Parathyroid adenoma (tissue), 2 donors: Measurements from ENCODE around the gene PTPN3.

Experiments
- H2AFZ ChIP-seq: fragments of 300-600 bp; sonication (generic); one replicate; pipeline ENCODE4 v1.7.0; 2017; ENCODE audit warnings: antibody characterized with exemption, mild to moderate bottlenecking
- H3K27ac ChIP-seq: fragments of 300-600 bp; sonication (generic); one replicate; pipeline ENCODE4 v1.7.0; 2017
- H3K27me3 ChIP-seq: fragments of 300-600 bp; sonication (generic); one replicate; pipeline ENCODE4 v1.7.0; 2017; ENCODE audit warnings: low read length; ENCODE audit not compliant: control insufficient read depth, insufficient read depth
- H3K36me3 ChIP-seq: fragments of 300-600 bp; sonication (generic); one replicate; pipeline ENCODE4 v1.7.0; 2017; ENCODE audit warnings: low read length; ENCODE audit not compliant: control insufficient read depth, insufficient read depth
- H3K4me1 ChIP-seq: fragments of 300-600 bp; sonication (generic); one replicate; pipeline ENCODE4 v1.7.0; 2017; ENCODE audit warnings: control low read depth
- H3K4me2 ChIP-seq: fragments of 300-600 bp; sonication (generic); one replicate; pipeline ENCODE4 v1.7.0; 2017; ENCODE audit warnings: low read length
- H3K4me3 ChIP-seq: fragments of 300-600 bp; sonication (generic); one replicate; pipeline ENCODE4 v1.7.0; 2017; ENCODE audit warnings: low read depth, low read length
- H3K79me2 ChIP-seq: fragments of 300-600 bp; sonication (generic); one replicate; pipeline ENCODE4 v1.7.0; 2017; ENCODE audit warnings: control low read depth
- H3K9ac ChIP-seq: fragments of 300-600 bp; sonication (generic); one replicate; pipeline ENCODE4 v1.7.0; 2017; ENCODE audit warnings: mild to moderate bottlenecking
- H3K9me3 ChIP-seq: fragments of 300-600 bp; sonication (generic); one replicate; pipeline ENCODE4 v1.7.0; 2017; ENCODE audit warnings: low read length; ENCODE audit not compliant: control insufficient read depth
- TF ChIP-seq, protein P1 (sequence below): fragments of 300-600 bp; sonication (generic); IDR thresholded peaks from one replicate; pipeline ENCODE4 v1.7.0; 2017; ENCODE audit warnings: antibody characterized with exemption, mild to moderate bottlenecking
- donor health status: primary hyperparathyroidism.

PTPN3 gene

DNA sequence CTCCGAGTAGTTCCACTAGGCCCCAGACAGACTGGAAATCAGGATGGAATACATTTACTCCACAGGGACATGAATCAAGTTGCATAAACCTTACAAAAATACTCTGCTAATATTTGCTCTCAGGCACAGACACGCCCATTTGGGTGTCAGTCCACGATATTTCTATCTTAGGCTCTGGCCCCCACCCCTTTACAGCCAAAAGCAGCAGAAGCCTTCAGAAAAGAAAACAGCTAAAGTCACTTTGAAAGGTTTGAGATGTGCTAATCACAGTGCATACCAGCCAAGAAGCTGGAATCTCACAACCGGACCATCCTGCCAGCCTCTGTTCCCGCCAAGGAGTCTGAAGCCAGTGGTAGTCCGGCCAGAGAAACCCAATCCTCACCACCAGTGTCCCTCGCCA, 22.6 kb downstream of the PTPN3 start:
- H3K9ac ChIP-seq, result no peak overlapping the region
- no peaks in the 10 kb centered on the region for H3K9me3 ChIP-seq
- no peak overlapping the region for H3K27ac ChIP-seq
- H3K4me2 ChIP-seq, result no peak overlapping the region
- H3K4me1 ChIP-seq, result peaks cover 3% of the 10 kb centered on the region
- no peak overlapping the region for H3K4me3 ChIP-seq
- no peaks in the 10 kb centered on the region for H3K36me3 ChIP-seq
- TF ChIP-seq, protein P1, sequence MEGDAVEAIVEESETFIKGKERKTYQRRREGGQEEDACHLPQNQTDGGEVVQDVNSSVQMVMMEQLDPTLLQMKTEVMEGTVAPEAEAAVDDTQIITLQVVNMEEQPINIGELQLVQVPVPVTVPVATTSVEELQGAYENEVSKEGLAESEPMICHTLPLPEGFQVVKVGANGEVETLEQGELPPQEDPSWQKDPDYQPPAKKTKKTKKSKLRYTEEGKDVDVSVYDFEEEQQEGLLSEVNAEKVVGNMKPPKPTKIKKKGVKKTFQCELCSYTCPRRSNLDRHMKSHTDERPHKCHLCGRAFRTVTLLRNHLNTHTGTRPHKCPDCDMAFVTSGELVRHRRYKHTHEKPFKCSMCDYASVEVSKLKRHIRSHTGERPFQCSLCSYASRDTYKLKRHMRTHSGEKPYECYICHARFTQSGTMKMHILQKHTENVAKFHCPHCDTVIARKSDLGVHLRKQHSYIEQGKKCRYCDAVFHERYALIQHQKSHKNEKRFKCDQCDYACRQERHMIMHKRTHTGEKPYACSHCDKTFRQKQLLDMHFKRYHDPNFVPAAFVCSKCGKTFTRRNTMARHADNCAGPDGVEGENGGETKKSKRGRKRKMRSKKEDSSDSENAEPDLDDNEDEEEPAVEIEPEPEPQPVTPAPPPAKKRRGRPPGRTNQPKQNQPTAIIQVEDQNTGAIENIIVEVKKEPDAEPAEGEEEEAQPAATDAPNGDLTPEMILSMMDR, result no peak
- H2AFZ ChIP-seq, result no peak overlapping the region
- H3K27me3 ChIP-seq, result no peaks in the 10 kb centered on the region
- no peaks in the 10 kb centered on the region for H3K79me2 ChIP-seq

DNA sequence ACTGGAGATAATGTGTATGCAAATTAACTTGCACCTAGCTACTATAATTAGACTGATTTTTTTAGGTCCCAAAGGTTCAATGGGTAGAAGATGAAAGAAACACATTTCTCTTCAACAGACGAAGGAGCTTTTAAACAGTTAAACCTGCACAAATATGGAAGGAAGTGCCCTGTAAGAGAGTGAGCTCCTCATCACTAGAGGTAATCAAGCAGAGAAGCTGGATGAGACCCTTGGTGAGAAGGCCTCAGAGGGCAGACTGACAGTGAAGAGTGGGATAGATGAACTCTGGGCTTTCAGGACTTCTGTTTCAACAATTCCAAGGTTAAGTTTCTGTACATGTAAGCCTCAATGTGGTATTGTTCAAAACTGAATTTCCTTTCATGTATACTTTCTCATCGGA, 23.2 kb downstream of the PTPN3 start:
- Histone ChIP-seq H3K27ac (no peak overlapping the region), H3K36me3 (no peaks in the 10 kb centered on the region), H3K79me2 (no peaks in the 10 kb centered on the region), H3K27me3 (no peaks in the 10 kb centered on the region), H3K4me1 (peaks cover 3% of the 10 kb centered on the region), H2AFZ (no peak overlapping the region), H3K9me3 (no peaks in the 10 kb centered on the region), H3K4me2 (no peak overlapping the region), H3K9ac (no peak overlapping the region), H3K4me3 (no peak overlapping the region)
- TF ChIP-seq, protein P1, result no peak

GRCh38 chr9:109474170-109474569, 23.9 kb downstream of the PTPN3 start:
- Histone ChIP-seq H3K4me1 (peaks cover 3% of the 10 kb centered on the region), H3K9ac (no peak overlapping the region), H3K36me3 (no peaks in the 10 kb centered on the region), H3K79me2 (peaks cover under 1% of the 10 kb centered on the region), H3K27ac (no peak overlapping the region), H3K4me2 (no peak overlapping the region), H3K9me3 (no peaks in the 10 kb centered on the region), H3K4me3 (no peak overlapping the region), H3K27me3 (no peaks in the 10 kb centered on the region), H2AFZ (no peak overlapping the region)
- TF ChIP-seq, protein P1, result no peak

GRCh38 chr9:109473329-109473728, 24.8 kb downstream of the PTPN3 start:
- no peak overlapping the region for H2AFZ ChIP-seq
- no peaks in the 10 kb centered on the region for H3K9me3 ChIP-seq
- no peaks in the 10 kb centered on the region for H3K27me3 ChIP-seq
- no peak overlapping the region for H3K4me3 ChIP-seq
- no peak overlapping the region for H3K9ac ChIP-seq
- H3K36me3 ChIP-seq, result no peaks in the 10 kb centered on the region
- H3K79me2 ChIP-seq, result peaks cover 2% of the 10 kb centered on the region
- TF ChIP-seq, protein P1, result no peak
- H3K4me1 ChIP-seq, result peaks cover 3% of the 10 kb centered on the region
- H3K4me2 ChIP-seq, result no peak overlapping the region
- H3K27ac ChIP-seq, result no peak overlapping the region
